Cerebellar cortex (tissue), 1 donor: ENCODE results near the gene PRKCZ.
A peak's percentile ranks its signal among the peaks of the same experiment; 100 is the strongest.
"Not testable (repeated sequence)": the region's sequence is repeated elsewhere in the genome, so short reads cannot be mapped to it uniquely, and the experiment has no call there.

Source experiments
- DNase-seq: peaks from one replicate; pipeline ENCODE4 v3.0.0-alpha.2; 2015; ENCODE audit warnings: low spot score

PRKCZ gene

DNA sequence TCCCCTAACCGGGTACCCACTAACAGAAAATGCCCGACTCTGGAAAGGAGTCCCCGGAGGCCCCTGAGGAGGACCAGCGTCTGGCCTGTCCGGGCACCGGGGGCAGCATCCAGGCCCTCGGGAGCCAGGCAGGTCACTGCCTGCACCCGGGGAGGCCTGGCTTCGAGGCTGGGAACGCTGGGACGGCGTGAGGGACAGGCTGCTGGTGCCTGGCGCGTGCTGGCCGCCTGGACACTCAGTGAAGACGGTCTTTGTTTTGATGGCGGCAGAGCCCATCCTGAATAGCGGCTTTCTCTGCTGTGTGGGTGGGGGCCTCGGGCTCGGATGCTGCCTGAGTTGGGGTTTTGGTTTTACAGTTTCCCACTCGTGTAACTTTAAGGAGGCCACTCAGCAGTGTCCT is 37.6 kb downstream of the PRKCZ start:
- DNase-seq, result no peak

DNA sequence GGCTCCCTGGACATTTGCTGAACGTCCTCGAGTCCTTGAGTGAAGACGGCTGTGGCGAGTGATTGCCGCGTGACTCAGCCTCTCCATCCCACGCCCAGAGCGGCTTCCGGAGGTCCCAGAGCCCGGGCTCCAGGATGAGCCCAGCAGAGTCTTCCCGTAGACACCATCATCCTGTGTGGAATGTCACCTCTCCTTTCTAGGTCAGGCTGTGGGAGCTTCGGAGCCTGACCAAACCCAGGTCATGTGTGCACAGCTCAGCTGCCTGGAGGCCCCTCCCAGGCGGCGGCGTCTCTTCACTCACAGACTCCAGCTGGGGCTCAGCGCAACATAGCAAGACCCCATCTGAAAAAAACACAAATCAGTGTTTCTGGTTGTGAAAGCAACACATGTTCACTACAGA is 38.2 kb downstream of the PRKCZ start:
- peak; percentile 59 for DNase-seq

DNA sequence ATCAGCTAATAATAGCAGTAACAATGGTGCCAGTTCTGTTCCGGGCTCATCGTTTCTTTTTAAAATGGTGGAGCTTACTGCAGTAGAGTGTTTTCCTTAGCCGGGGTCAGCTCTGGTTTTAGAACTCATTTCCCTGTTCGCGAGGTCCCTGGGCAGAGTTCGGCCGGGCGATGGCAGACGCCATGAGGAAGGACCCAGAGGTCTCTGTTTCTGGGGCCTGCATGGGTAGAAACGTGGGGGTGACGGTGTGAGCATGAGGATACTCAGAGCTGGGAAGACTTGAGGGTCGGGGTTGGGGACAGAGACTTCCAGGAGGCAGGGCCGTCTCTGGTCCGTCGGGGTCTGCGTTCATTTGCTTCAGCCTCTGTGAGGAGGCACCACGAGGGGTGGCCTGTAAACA is 38.8 kb downstream of the PRKCZ start:
- DNase-seq, result no peak

DNA sequence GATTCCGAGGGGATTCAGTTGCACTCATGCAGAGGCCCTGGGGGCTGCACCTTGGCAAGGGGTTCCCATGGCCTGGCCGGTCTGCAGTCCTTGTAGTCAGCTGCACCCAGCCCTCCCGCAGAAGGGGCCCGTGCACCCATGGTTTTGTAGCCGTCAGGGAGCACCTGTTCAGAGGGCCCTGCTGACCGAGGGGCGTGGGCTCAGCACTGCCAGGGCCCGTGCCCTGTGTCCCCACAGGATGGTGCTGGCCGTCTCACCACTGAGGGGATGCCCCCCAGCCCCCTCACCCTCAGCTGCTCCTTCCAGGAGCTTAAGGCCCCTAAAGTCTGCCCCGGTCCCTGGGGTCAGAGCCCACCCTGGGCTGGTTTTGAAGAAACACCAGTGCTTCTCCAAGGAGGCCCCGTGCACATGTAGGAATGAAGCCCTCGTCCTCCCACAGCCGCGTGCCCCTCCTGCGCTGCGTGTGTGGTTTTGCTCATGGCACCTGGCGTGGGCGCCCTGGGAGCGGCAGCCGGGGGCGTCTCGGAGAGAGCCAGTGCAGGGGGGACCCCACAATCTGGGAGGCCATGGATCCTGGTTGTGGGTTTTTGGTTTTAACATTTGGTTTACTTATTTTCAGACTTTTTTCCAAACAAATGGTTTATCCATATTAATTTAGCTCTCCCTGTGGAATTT is 40.1 kb downstream of the PRKCZ start:
- no peak for DNase-seq

DNA sequence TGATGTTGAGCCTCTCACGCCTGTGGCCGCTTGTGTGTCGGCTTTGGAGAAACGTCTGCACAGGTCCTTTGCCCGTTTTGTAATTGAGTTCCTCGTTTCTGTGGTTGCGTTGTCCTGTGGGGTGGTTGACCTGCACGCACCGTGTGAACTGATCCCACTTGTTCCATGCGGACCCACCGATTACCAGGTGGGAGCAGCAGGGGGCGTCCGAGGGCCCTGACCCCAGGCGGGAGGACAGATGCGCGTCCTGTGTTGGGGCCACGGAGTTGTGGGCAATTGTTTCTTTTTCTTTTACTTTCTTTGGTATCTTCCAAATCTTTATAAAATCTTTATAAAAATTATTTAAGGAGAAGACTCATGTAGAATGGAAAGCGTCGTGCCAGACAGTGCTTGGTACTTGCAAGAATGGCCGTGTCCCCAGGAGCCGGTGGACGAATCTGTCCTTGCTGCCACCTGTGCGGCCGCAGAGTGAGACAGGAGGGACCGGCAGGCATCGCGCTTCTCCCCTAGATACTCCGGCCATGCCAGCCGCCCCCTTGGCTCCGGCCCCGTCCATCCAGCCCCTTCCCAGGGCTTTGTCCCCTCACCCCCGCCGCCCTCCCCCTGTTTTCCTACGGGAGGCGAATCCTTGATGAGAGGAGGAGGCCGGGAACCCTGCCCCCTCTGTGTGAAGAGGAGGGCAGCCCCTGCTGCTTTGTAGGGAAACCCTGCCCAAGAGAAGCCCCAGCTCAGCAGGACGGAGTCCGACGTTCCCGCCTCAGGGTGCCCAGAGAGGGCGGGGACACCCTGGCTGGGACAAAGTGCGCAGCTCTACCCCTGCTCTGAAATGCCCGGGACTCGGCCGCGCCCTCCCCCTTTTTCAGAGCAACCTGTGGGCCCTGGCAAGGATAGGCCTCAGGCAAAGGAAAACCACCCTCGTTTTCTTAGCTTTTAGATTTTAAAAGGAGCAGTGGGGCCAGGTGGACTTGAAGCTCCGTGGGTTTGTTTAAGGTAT is 41.7 kb downstream of the PRKCZ start:
- no peak for DNase-seq

DNA sequence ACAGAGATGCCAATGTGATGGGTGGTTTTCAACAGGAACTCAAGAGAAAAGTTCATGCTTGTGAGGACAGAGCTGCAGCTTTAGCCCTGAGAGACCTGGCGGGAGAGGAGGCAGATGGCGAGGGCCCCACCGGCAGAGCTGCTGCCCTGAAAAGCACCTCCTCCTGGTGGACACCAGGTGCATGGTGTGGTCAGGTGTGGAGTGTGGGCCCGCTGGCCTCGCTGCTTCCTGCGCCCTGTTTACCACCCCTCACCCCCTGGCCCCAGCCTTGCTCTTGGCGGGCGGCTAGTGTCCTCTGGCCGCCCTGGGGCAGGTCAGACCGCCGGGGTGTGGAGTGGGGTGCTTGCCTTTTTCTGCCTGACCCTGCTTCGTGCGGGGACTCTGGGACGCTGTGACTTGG is 42.8 kb downstream of the PRKCZ start:
- no peak for DNase-seq

DNA sequence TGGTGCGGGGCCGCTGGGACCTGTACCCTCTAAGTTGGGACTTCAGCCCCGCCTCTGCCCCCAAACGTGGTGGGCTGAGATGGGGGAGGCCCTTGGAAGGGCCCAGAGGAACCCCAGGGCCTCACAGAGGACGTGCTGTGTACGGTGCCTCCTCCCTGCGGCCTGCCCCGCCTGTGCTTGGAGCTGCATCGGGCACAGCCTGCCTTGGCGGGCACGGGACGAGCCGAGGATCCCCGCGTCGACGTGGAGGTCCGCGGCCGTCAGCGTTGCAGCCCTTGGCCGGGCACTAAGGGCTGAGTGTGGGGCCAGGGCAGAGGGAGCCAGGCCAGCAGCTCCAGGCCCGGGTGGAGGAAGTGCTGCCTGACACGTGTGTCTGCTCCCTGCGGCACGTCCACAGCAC is 43.4 kb downstream of the PRKCZ start:
- DNase-seq, result no peak

DNA sequence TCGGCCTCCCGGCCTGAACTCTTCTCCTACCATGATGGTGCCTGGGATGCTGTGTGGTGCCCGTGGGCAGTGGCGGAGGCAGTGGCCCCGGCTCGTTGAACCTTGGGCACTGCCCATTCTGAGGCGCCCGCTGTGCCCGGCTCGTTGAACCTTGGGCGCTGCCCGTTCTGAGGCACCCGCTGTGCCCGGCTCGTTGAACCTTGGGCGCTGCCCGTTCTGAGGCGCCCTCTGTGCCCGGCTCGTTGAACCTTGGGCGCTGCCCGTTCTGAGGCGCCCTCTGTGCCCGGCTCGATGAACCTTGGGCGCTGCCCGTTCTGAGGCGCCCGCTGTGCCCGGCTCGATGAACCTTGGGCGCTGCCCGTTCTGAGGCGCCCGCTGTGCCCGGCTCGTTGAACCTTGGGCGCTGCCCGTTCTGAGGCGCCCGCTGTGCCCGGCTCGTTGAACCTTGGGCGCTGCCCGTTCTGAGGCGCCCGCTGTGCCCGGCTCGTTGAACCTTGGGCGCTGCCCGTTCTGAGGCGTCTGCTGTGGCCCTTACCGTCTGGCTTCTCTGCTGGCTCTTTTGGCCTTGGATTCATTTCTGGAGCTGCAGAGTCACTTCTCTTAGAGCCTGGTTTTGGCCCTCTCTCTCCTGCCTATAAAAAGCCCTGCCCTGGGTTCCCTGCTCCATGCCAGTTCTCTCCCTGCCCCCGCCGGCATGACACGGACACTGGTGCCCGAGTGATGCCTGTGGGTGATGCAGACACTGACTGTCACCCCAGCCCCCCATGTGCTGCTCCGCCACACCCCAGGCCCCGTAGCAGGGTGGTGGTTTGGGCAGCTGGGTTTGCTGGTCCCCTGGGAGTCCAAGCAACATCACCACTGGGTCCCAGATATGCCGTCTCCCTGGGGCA is 44.3 kb downstream of the PRKCZ start:
- DNase-seq, result not testable (repeated sequence)

DNA sequence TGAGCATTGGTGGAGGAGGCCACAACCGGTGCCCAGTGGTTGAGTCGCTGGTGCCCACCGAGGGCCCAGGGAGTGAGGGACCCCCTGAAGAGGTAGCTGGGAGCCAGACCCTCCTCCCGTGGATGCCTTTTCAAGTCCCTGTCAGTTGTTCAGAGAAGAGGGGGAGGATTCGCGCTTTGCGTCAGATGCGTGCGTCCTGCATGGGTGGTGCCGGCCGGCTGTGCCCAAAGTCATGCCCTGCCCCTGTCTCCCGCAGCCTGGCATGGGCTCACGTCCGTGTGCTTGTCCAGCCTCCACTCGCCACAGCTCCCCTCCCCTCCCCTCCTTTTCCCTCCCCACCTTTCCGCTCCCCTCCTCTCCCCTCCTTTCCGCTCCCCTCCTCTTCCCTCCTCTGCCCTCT is 45.2 kb downstream of the PRKCZ start:
- DNase-seq, result no peak

DNA sequence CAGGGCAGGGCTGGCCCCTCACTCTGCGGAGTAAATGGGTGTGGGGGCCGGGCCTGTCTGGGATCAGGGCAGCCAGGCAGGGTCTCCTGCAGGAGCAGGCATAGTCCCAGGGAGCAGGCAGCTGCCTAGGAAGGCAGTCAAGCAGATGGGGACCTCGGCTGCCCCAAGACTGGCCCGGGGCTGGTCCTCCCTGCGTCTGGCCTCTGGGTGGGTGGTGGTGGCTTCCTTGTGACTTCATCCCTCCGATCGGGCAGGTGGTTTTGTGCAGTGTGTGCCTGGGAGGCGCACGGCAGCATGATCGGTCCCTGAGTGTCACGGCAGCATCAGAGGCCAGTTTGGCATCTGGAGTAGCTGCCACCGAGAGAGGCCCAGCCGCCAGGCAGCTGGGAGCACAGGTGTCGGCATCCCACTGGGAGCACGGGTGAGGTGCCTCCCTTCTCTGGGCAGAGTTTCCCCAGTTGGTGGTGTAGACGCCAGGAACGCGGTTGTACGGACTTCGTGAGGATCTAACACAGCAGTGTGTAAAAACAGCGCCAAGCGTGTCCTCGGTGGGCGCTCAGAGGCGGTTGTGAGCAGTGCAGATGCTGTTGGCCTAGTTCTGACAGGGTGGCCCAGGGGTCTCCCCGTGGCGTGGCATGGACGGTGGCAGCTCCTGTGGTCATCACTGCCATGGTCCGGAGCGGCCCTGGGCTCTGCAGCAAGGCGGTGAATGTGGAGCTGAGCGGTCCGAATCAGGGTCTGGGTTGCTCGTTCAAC is 45.9 kb downstream of the PRKCZ start:
- DNase-seq, result no peak

DNA sequence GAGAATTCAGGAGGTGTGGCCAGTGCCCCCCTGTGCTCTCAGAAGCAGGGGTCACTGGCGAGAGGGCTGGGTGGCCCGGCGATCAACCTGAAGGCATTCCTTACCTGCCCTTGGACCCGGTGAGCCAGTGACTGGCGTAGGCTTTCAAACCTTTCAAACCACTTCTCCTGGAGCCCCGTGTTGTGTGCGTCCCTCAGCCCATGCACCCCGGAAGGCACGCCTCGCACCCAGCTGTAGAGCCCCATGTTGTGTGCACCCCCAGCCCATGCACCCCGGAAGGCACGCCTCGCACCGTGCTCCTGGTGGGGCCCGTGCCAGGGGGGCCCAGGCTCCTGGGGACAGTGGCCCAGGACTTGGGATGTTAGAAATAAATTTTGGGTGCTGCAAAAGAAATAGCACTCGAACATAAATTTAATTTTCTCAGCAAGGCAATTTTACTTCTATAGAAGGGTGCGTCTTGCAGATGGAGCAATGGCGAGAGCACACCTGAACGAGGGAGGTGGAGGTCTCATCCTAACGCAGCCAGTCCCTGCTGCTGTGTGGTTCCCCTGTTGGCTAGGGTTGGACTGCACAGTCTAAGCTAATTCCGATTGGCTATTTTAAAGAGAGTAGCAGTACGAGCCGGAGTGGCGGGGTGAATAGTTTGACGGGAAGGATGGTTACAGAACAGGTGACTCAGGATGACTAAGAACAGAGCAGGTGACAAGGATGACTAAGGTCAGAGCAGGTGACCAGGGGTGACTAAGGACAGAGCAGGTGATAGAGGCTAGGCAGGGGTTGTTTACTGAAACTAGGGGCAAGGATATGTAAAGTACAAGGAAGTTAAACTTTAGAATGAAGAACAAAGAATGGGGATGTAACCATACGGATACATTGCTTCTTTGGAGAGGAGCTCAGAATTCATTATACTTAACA is 47.4 kb downstream of the PRKCZ start:
- DNase-seq, result no peak

DNA sequence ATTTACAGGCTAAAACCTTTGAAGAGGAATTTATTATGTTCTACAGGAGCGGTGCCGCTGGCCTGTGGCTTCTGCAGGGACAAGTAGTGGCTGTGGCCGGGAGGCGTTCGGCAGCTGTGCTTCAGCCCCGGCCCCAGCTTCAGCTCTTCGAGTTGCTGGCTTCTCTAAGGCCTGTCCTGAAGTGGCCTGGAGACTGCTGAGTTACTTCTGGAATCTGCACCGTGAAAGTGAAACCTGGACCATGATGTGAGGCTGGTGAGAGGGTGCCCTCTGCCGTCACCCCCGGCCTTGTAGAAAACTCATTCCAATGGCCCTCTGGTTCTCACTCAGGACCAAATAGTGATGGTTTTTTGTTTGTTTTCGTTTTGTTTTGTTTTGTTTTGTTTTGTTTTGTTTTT is 48.1 kb downstream of the PRKCZ start:
- peak; percentile 76 for DNase-seq

DNA sequence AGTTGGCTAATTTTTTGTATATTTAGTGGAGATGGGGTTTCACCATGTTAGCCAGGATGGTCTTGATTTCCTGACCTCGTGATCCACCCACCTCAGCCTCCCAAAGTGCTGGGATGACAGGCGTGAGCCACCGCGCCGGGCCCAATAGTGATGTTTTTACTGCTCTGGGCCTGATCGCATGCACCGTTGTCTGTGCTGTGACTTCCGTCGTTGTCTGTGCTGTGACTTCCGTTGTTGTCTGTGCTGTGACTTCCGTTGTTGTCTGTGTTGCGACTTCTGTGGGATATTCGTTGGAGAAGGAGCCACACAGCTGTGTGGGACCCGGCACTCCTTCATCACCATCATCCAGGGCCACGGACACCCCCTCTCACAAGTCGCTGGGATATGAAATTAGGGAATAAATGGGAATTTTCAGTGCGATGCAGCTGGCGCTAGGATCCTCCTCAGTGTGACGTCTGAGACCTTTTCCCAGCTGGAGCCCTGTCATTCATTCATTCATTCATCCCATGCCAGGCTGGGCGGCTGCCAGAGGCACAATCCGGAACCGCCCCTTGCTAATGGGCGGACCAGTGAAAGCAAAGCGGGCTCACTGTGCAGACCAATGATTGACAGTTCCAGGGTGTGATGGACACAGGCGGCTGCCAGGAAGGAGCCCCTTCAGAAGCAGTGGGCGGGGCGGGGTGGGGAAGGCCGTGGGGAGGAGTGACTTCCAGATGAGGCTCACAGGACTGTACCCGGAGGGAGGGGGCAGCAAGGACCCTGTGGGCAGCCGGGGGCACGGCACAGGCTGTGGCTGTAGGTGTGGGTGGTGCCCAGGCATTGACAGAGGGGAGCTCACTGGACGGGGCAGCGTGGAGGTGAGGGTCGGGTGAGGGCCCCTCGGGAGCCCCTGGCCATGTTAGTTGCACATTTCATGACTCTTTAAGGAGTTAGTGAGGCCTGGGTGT is 48.9 kb downstream of the PRKCZ start:
- DNase-seq, result peak; percentile 58

DNA sequence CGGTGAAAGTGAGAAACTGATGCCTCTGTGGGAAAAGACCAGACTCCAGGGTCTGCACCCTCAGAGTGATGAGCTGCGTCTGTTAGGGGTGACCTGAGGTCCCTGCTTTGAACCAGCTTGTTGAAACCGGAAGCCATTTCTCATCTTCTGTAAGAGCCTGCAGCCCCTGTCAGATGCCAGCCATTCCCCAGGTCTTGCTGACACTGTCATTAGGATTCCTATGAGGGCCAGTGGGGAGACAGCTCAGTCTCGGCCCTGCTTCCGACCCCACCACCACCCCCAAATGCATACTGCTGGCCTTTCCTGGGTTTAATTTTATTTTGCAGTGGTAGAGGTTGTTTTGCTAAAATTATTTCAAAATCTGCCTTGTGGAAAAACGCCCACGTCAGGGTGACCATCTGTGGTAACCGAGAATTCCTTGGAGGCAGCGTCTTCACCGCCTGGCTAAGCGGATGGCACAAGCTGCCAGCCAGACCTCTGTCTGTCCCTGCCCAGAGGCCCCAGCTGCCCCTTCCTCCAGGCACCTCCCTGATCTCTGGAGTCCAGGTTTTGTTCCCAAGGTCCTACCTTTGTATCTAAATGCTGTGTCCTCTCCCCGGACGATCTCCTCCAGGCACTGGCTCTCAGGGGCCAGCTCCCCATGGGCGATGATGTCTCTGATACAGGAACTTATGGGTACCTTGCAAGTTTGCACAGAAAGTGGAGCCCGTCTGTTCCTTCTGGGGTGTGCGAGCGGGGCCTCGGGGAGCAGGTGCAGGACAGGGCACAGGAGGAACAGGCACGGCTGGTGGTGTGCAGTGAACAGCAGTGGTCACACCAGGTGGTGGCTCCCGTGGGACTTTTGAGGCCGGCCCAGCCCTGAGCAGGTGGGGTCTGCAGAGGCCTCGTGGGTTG is 49.9 kb downstream of the PRKCZ start:
- no peak for DNase-seq

DNA sequence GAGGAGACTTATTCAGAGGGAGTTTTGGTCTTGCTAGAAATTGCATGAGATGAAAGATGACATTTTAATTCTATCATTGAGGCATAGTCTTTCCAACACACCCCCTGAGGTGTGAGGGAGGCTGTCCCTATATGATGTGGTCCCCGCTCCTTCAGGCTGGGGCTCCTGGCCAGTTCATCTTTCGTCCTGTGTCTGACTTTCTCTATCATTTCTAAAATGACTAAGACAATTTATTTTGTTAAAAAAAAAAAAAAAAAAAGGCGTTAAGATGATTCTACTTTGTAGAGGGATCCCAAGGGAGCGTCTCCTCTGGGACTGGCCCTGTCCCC is 50.5 kb downstream of the PRKCZ start:
- DNase-seq, result no peak

DNA sequence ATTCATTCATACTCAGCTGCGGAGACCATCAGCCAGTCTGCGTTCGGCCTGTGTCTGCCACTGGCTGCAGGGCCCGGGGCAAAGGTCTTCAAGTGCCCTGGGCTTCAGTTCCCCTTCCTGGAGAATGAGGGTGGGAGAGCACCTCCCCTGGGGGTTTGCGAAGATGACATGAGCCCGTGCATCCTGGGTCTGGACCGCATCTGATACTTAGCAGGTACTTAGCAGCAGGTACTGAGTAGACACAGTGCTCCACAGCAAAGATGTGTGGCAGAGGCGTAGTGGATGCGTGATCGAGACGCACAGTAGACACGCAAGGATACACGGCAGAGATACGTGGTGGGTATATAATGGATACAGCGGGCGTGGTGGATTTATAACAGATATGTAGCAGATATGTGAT is 51.3 kb downstream of the PRKCZ start:
- DNase-seq, result no peak

DNA sequence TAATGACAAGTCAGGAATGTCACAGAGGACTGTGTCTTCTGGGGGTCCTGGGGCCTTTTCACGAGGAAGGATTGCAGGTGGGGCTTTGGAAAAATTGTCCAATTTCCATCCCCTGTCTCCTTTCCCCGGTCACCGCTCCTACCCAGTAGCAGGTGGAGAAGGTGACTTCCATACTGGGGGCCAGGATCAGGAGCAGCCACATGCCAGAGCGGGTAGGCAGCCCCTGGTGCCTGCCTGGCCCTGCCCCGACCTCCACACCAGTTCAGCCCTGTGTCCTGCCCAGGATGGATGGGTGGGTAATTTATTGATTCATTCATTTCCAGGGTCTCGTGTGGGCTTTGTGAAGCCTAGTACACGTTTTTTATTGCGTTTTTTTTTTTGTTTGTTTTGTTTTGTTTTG is 51.7 kb downstream of the PRKCZ start:
- no peak for DNase-seq

DNA sequence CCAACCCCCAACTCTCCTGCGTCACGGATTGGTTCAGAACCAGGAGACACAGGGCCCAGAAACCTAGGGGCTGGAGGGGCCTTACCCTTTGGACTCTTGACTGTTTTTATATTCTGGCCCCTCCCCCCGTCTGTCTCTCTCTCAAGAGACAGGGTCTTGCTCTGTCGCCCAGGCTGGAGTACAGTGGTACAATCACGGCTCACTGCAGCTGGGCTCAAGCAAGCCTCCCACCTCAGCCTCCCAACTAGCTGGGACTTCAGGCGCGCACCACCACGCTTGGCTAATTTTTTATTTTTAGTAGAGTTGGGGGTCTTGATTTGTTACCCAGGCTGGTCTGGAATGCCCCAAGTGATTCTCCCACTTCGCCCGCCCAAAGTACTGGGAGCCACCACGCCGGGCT is 52.5 kb downstream of the PRKCZ start:
- no peak for DNase-seq
